ENCODE data around the gene RPS6KA3. TPM values are rescaled to one million over a fixed set of nuclear protein-coding genes. Genes with fewer than 3 reads are reported as not detected.

RPS6KA3 gene
- total and polyA plus RNA-seq, 4 donors, result 12.5 to 81.4 (median 39.3) TPM

DNA sequence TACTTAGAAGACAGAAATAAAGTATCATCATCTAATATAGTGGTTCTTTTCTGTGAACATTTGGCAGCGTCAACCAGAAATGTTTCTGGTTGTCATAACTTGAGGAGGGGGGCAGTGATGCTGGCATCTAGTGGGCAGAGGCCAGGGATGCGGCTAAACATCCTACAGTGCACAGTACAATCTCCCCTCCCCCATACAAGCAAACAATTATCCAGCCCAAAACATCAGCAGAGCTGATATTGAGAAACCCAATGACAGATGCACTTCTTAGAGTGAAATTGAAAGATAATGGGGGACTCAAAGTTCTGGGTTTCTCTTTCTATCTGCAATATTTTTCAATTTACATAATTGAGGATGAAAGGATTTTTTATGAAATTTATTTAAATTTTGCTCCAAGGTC lies 123.1 kb downstream of the RPS6KA3 start:
- Histone ChIP-seq H3K4me1 (ENCODE audit: control insufficient read depth in 5 of 5, insufficient read depth in 5 of 5, low read length in 5 of 5) (peaks cover 0 to 19% (median 4%) of the 10 kb centered on the region in 5 donors), H3K9ac (ENCODE audit: insufficient read depth in 1 of 2, low read length in 2 of 2) (no peak overlapping the region), H3K9me3 (ENCODE audit: control insufficient read depth in 4 of 4, insufficient read depth in 3 of 4, low read length in 3 of 4) (no peaks in the 10 kb centered on the region), H3K36me3 (ENCODE audit: control insufficient read depth in 4 of 4, insufficient read depth in 4 of 4, low read length in 4 of 4) (peaks cover 0 to 12% (median 4%) of the 10 kb centered on the region in 4 donors), H3K27ac (ENCODE audit: low read depth in 1 of 2, low read length in 1 of 2) (no peak overlapping the region), H3K4me3 (no peak overlapping the region), H3K27me3 (ENCODE audit: control insufficient read depth in 3 of 3, insufficient read depth in 3 of 3, low read length in 2 of 3) (peaks cover 0 to 22% (median 8%) of the 10 kb centered on the region in 3 donors)
- DNase-seq, result peak in 1 of 3 donors; percentile 16
- no peak for TF ChIP-seq CTCF (IDR thresholded peaks at IDR 0.05; ENCODE audit: control extremely low read depth, extremely low read depth)
- 68% methylated on average over 2 of the region's 2 CpGs for WGBS, 2 donors
- ATAC-seq (ENCODE audit: insufficient read depth, low FRiP score), result no peak

- Histone ChIP-seq H3K27me3 (ENCODE audit: control insufficient read depth in 3 of 3, insufficient read depth in 3 of 3, low read length in 2 of 3) (peaks cover 0 to 18% (median 5%) of the 10 kb centered on the region in 3 donors), H3K27ac (ENCODE audit: low read depth in 1 of 2, low read length in 1 of 2) (no peak overlapping the region), H3K9me3 (ENCODE audit: control insufficient read depth in 4 of 4, insufficient read depth in 3 of 4, low read length in 3 of 4) (no peaks in the 10 kb centered on the region), H3K36me3 (ENCODE audit: control insufficient read depth in 4 of 4, insufficient read depth in 4 of 4, low read length in 4 of 4) (peaks cover 0 to 12% (median 6%) of the 10 kb centered on the region in 4 donors), H3K9ac (ENCODE audit: insufficient read depth in 1 of 2, low read length in 2 of 2) (no peak overlapping the region), H3K4me1 (ENCODE audit: control insufficient read depth in 5 of 5, insufficient read depth in 5 of 5, low read length in 5 of 5) (peaks cover 0 to 19% (median 4%) of the 10 kb centered on the region in 5 donors), H3K4me3 (no peak overlapping the region)
- no peak for TF ChIP-seq CTCF (IDR thresholded peaks at IDR 0.05; ENCODE audit: control extremely low read depth, extremely low read depth)
- no peak for ATAC-seq (ENCODE audit: insufficient read depth, low FRiP score)
- DNase-seq, result peak in 2 of 3 donors; percentile 20 to 28
- 69 to 87% methylated on average over 6 of the region's 6 CpGs for WGBS, 2 donors
Observed at GRCh38 chrX:20143111-20143510, 123.6 kb downstream of the RPS6KA3 start.

DNA sequence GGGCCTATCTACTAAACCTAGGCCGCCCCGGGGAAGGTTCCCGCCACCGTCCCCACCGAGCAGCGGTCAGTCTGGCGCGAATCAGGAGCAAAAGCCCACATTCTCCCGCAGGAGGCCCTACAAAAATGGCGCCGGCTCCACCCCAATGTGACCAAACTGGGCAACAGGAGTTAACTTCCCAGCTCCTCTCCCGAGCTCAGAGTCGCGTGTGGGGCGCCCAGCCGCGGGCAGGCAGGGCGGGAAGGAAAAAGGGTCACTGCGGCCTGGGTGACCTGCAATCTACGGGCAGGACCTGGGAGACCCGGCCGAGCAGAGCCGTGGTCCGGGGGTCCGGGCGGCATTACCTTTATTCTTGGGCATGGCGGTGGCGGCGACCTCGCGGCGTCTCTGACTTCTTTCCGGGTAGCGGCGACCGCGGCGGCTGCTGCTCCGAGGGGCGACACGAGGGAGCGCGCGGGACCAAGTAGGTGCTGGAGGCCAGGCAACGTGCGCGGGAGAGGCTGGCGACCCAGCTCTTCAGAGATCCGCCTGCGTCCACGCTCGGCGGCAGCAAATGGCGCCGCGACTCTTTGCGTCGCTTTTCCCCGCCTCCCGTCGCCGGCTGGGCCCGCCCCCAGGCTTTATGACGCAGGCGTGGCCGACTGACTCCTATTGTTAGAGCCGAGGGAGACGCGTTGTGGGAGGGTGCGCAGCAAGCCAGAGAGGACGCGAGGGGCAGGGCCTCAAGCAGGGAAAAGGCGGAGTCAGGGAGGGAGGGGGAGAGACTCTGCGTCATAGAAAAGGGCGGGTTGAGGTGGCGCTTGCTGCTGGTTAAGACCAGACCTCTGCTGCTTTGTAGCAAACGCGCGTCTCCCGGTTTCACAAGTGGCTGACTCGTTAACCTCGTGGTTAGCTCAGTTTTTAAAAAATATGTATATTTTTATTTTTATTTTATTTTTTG lies 125.2 kb downstream of the RPS6KA3 start, which contains the start of gene EIF1AX:
EIF1AX (minus strand) TSS at position 558 of the 940 bp plus-strand sequence; CDS start at position 360, 198 bp downstream.
- H3K27me3 ChIP-seq (ENCODE audit: control insufficient read depth in 3 of 3, insufficient read depth in 3 of 3, low read length in 2 of 3), result peaks cover 0 to 10% (median 3%) of the 10 kb centered on the region in 3 donors

More for the DNA sequence above, 125.2 kb downstream of the RPS6KA3 start, which contains the start of gene EIF1AX:
- no peak for TF ChIP-seq CTCF (IDR thresholded peaks at IDR 0.05; ENCODE audit: control extremely low read depth, extremely low read depth)
- peak; percentile 99 for ATAC-seq (ENCODE audit: insufficient read depth, low FRiP score)
- Histone ChIP-seq H3K9ac (ENCODE audit: insufficient read depth in 1 of 2, low read length in 2 of 2) (peak within 1 kb of the TSS; percentile 86 to 96), H3K9me3 (ENCODE audit: control insufficient read depth in 4 of 4, insufficient read depth in 3 of 4, low read length in 3 of 4) (no peaks in the 10 kb centered on the region), H3K36me3 (ENCODE audit: control insufficient read depth in 4 of 4, insufficient read depth in 4 of 4, low read length in 4 of 4) (peaks cover 0 to 22% (median 13%) of the 10 kb centered on the region in 4 donors), H3K27ac (ENCODE audit: low read depth in 1 of 2, low read length in 1 of 2) (peak within 1 kb of the TSS; percentile 94 to 99), H3K4me3 (peak within 1 kb of the TSS; percentile 93), H3K4me1 (ENCODE audit: control insufficient read depth in 5 of 5, insufficient read depth in 5 of 5, low read length in 5 of 5) (peaks cover 0 to 19% (median 4%) of the 10 kb centered on the region in 5 donors)
- WGBS, 2 donors, result 1 to 2% methylated on average over 53 to 81 of the region's 82 CpGs
- DNase-seq, result peak; percentile 98 to 100 (median 99)
